VCaP (cell line): Measurements from ENCODE around the gene TM9SF3.

ENCODE experiments used
- H3K27ac ChIP-seq: fragments of 450-650 bp; 2 replicates; pipeline ENCODE4 v1.5.1; 2017
- TF ChIP-seq, protein P1 (sequence below): fragments of 450-650 bp; conservative IDR thresholded peaks from 2 replicates; pipeline ENCODE4 v1.5.1; 2017; ENCODE audit warnings: mild to moderate bottlenecking, moderate library complexity

Gene TM9SF3

DNA sequence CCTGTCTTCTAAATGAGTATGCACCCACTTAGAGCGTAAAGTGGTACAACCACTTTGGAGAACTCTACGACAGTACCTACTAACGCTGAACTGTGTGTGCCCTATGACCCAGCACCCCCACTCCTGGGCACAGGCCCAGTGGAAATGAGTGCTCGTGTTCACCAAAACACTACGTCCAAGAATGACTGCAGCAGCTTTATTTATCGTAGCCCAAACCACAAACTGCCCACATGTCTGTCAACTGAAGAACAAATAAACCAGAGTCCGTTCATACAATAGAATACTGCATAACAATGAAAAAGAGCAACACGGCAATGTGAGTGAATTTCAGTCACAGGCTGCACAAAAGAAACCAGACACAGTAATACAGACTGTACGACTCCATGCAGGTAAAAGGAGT is 108.5 kb downstream of the TM9SF3 start:
- TF ChIP-seq, protein P1, sequence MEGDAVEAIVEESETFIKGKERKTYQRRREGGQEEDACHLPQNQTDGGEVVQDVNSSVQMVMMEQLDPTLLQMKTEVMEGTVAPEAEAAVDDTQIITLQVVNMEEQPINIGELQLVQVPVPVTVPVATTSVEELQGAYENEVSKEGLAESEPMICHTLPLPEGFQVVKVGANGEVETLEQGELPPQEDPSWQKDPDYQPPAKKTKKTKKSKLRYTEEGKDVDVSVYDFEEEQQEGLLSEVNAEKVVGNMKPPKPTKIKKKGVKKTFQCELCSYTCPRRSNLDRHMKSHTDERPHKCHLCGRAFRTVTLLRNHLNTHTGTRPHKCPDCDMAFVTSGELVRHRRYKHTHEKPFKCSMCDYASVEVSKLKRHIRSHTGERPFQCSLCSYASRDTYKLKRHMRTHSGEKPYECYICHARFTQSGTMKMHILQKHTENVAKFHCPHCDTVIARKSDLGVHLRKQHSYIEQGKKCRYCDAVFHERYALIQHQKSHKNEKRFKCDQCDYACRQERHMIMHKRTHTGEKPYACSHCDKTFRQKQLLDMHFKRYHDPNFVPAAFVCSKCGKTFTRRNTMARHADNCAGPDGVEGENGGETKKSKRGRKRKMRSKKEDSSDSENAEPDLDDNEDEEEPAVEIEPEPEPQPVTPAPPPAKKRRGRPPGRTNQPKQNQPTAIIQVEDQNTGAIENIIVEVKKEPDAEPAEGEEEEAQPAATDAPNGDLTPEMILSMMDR = no peak
- H3K27ac ChIP-seq = no peak overlapping the region

DNA sequence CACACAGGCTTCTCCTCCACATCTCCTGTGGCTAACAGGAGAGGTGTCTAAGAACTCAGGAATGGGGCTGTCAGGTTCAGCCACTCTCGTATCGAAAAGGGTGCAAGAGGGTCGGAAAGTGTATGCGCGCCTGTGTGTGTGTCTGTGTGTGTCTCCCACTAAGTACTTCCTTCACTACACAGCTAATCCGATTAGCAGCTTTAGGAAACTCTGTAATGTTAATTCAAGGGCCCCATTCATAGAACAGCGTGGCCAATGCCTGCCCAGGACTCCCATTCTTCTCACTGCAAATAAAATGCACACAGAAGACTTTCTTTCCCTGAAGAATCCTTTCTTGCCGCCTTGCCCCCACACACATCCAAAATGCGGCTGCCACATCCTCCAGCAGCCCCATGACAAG is 112.9 kb downstream of the TM9SF3 start:
- TF ChIP-seq, protein P1 = no peak
- H3K27ac ChIP-seq = no peak overlapping the region

DNA sequence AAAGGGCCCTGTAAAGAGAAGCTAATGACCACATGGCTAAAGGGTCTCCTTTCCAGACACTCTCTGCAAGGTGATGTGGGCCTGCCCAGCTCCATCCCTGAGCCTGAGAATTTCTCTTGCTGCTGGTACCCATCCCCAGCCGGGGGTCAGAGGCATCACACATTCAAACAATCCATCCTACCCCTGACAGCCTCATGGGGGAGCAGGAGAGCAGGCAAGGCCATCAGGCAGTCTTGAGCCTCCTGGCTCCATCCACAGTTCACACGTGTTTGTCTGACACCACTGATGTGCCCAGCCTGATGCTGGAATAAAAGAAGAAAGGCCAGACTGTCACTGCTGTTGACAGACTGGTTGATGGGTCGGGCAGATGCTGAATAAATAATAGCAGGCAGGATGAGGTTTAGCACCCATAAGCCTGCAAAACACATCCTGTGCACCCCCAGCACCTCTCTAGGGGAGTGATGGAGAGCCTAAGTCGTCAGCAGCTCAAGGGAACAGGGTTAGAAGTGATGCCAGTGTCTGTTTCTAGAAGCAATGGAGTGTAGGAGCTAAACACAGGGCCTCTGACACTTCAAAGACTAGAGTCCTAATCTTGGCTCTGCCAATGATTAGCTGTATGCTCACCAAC is 116.6 kb downstream of the TM9SF3 start:
- TF ChIP-seq, protein P1 = peak; percentile 64

DNA sequence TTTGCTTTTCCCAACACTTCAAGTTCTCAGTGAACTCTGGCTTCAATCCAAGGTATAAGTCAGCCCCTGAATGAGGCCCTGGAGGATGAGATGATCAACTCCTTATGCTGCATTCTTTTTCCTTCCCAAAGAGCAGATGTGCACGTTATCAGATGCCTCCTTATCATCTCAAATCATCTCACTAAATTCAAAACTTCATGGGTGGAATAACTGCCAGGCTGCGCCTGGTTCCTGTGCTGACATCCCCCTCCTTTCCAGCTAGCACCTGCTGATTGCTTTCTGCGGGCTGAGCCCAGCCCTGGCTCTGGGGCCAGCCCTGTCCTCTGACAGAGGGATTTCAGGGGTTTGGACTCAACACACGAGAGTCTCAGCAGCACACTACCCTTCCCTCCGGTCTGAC is 118.0 kb downstream of the TM9SF3 start:
- no peak overlapping the region for H3K27ac ChIP-seq
- TF ChIP-seq, protein P1 = no peak

More for the DNA sequence above, 116.6 kb downstream of the TM9SF3 start:
- no peak overlapping the region for H3K27ac ChIP-seq
